Non-pigmented ciliary epithelial cell (primary cell): ENCODE data around the gene MME.

ENCODE experiments used
- DNase-seq: peaks from one replicate; pipeline ENCODE4 v3.0.0-alpha.2; 2010; ENCODE audit warnings: low read depth

MME gene

GRCh38 chr3:155079746-155080487, at the start of gene MME:
Gene MME, plus strand, starts transcription at chr3:155080319. Its CDS starts 3,849 bp downstream, at chr3:155084168.
- no peak for DNase-seq

- no peak for DNase-seq
Observed at GRCh38 chr3:155031186-155031585, 48.9 kb upstream of the MME start.

- no peak for DNase-seq
Observed at GRCh38 chr3:155032918-155033317, 47.2 kb upstream of the MME start.

- DNase-seq = no peak
Observed at GRCh38 chr3:155034786-155035185, 45.3 kb upstream of the MME start.

- DNase-seq = no peak
Observed at GRCh38 chr3:155035553-155035952, 44.6 kb upstream of the MME start.

- no peak for DNase-seq
Observed at GRCh38 chr3:155037508-155038202, 42.5 kb upstream of the MME start.

GRCh38 chr3:155038203-155038554, 41.9 kb upstream of the MME start:
- no peak for DNase-seq

- DNase-seq = no peak
Observed at GRCh38 chr3:155046935-155047334, 33.2 kb upstream of the MME start.

- no peak for DNase-seq
Observed at GRCh38 chr3:155047672-155048071, 32.4 kb upstream of the MME start.

- DNase-seq = no peak
Observed at GRCh38 chr3:155049959-155050358, 30.2 kb upstream of the MME start.

GRCh38 chr3:155052470-155052869, 27.6 kb upstream of the MME start:
- no peak for DNase-seq

GRCh38 chr3:155053756-155054155, 26.4 kb upstream of the MME start:
- no peak for DNase-seq

- no peak for DNase-seq
Observed at GRCh38 chr3:155064920-155065319, 15.2 kb upstream of the MME start.

- peak; percentile 74 for DNase-seq
Observed at GRCh38 chr3:155065537-155065936, 14.6 kb upstream of the MME start.

- DNase-seq = peak; percentile 74
Observed at GRCh38 chr3:155069729-155070128, 10.4 kb upstream of the MME start.

GRCh38 chr3:155070316-155070715, 9.8 kb upstream of the MME start:
- no peak for DNase-seq

GRCh38 chr3:155070932-155071387, 9.2 kb upstream of the MME start:
- DNase-seq = peak; percentile 98

GRCh38 chr3:155075200-155075599, 4.9 kb upstream of the MME start:
- no peak for DNase-seq

- DNase-seq = no peak
Observed at GRCh38 chr3:155076888-155077287, 3.2 kb upstream of the MME start.

- no peak for DNase-seq
Observed at GRCh38 chr3:155078711-155079467, 1.2 kb upstream of the MME start.

GRCh38 chr3:155079468-155079745, 712 bp upstream of the MME start:
- DNase-seq = no peak

GRCh38 chr3:155080692-155081091, 573 bp downstream of the MME start:
- DNase-seq = no peak

GRCh38 chr3:155083313-155083905, 3.3 kb downstream of the MME start:
- no peak for DNase-seq
